ENCODE results near the gene BLACAT1. TPM values are rescaled to one million over a fixed set of nuclear protein-coding genes. Genes with fewer than 3 reads are reported as not detected.
"Not testable (repeated sequence)": the region's sequence is repeated elsewhere in the genome, so short reads cannot be mapped to it uniquely, and the experiment has no call there.

Gene BLACAT1
- total RNA-seq, 1 donor from 2014 or later, result 0.31 TPM

DNA sequence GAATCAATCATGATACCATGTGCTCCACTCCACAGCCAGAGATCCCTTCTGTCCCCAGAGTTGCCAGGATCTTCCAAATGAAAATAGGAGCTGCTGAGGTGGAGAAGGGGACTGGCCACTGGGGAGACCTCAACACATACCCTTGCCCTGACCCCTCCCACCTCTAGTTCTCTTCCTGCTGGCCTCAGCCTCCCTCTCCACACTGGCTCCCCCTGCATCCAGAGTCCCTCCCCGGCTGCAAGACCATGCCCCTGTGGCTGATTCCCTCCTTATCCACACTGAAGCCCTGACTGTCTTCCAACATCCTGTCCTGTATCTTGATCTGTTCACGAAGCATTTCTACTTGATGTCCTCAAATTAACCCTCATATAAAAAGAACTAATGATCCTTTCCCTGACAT, 27.5 kb upstream of the BLACAT1 start:
- no peak for DNase-seq

DNA sequence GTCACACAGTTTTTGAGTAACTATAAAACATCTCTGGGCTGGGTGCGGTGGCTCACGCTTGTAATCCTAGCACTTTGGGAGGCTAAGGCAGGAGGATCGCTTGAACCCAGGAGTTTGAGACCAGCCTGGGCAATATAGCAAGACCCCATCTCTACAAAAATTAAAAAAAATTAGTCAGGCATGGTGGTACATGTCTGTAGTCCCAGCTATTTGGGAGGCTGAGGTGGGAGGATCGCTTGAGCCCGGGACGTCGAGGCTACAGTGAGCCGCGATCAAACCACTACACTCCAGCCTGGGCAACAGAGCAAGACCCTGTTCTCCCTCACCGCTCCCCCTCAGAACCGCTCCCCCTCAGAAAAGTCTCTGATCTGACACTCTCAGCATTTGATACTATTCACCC, 26.7 kb upstream of the BLACAT1 start:
- DNase-seq, result not testable (repeated sequence)

DNA sequence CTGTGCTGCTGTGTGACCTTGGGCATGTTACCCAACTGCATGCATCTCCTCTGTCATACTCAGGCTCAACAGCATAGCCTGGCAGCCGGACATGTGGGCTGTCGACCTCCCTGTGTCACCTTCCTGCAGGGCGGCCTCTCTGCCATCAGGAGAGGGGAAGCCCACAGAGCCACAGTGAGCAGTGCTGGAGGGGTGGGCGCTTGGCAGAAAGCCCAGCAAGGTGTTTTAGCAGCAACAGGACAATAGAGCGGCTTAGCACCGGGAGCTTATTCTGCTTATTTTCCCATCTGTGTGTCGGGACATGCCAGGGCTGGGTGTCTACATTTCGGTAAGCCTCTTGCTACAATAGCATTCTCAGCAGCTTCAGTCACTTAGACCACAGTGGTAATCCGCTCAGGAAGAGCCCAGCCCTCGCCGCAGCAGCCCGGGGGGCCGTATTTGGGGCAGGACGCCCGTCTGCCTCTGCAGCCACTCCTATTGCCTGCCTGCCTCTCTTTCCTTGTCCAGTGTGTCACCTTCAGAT, 25.8 kb upstream of the BLACAT1 start:
- peak; percentile 66 for DNase-seq

DNA sequence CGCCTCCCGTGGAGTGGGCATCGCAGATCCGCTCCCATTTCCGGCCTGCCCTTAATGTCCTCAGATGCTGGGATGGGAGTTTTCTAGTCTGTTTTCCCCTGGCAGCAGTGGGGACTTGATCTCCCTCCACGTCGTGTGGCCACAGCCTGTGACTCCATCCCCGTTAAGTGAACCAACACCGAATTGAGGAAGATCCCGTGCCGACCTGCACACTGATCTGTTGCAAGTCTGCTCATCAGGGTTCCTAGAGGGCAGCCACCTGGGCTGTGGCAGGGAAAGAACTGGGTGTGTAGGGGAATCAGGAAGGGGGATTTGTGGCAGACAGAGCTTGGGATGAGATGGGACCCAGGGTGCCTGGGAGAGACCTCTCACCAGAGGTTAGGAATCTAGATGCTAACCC, 25.4 kb upstream of the BLACAT1 start:
- no peak for DNase-seq

DNA sequence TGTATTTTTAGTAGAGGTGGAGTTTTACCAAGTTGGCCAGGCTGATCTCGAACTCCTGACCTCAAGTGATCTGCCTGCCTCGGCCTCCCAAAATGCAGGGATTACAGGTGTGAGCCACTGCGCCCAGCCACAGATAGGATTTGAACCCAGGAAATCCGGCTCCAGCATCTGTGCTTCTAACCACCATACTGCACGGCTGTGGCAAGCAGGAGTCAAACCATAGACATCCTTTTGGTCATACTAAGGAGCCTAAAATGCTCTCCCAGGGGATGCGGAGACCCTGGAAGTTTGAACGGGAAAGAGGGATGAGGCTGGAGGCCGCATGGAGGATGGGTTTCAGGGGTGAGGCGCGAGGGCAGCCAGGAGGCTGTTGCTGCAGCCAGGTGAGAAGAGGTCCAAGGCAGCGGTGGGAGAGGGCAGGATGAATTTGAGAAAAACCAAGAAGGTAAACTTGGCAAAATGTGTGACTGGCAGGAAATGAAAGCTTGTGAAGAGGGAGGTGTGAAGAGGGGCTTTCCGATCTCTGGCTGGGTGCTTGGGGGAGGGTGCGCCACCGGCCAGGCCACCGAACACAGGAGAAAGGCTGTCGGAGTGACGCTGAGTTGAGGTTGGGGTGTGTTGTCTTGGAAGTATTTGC, 24.6 kb upstream of the BLACAT1 start:
- DNase-seq, result no peak

DNA sequence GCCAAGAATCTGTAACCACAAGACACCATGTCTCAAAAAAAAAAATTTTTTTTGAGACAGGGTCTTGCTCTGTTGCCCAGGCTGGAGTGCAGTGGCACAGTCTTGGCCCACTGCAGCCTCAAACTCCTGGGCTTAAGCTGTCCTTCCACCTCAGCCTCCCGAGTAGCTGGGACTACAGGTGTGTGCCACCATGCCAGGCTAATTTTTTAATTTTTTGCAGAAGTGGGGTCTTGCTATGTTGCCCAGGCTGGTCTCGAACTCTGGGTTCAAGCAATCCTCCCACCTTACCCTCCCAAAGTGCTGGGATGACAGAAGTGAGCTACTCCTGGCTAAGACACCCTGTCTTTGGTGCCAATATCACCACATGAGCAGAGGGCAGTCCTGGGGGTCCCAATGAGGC, 23.1 kb upstream of the BLACAT1 start:
- not testable (repeated sequence) for DNase-seq

DNA sequence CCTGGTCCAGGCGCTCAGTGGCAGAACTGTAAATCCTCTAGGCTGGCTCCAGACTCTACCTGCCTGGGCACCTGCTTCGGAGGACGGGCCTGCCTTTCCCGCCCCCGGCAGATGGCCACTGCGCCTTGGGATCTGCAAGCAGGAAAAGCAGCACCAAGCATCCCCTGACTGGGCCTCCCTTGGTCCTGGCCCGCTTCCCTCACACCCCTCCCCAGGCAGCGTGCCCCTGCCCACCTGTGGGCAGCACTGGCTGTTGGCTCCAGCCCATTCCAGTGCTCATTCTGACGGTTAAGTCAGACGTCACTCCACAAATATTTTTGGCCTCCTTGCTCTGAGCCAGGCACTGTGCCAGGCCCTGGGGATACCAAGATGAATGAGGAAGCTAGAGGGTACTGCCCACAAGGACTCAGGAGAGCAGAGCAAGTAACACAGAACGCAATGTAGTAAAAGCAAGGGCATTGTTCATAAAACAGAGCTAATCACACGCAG, 22.0 kb upstream of the BLACAT1 start:
- peak; percentile 85 for DNase-seq

DNA sequence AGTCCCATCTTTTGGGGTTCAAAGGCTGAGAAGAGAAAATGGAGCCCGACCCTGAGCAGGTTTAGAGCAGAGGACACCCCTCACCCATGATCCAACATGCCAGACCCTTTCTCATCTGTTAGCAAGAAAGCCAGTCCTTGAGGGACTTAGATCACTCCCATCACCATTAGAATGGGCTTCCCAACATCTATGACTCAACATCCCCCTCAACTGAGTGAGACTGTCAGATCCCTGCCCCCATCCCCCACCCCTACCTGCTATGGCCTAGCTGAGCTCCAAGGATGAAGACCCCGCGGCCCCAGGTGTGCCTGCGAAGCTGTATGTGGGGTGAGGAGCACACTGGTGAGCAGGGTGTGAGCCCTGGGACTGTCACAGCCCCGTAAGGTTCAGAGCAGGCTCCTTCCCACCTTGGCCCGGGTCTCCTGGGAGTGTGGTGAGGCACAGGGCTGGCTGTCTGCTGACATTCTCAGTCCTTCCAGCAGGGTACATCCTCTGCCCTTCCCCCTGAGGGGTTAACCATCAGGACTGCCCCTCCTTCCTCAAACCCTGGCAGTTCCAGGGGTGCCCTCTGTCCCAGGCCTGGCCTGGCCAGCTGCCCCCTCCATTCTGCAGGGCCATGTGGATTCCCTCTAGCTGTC, 21.4 kb upstream of the BLACAT1 start:
- DNase-seq, result no peak

DNA sequence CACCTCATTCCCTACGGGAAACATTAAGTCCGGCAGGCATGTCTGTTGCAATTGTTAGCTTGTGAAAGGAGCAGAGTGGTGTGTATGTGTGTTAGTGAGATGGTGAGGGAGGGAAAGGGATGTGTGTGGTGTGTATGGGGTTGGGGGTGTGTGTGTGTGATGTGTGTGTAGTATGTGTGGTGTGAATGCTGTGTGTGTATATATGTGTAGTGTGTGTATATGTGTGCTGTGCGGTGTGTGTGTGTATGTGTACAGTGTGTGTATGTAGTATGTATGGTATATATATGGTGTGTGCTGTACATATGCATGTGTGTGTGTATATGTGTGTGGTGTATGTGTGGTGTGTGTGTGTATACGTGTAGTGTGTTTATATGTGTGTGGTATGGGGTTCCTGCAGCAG, 20.8 kb upstream of the BLACAT1 start:
- DNase-seq, result no peak

DNA sequence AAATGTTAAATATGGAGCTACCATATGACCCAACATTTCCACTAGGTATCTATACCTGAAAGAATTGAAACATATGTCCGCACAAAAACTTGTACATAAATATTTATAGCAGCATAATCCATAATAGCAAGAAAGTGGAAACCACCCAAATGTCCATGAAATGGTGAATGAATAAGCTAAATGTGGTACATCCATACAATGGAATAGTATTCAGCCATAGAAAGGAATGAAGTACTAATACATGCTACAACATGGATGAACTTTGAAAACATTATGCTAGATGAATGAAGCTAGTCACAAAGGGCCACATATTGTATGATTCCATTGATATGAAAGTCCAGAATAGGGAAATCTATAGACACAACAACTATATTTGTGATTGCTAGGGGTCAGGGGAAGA, 20.0 kb upstream of the BLACAT1 start:
- no peak for DNase-seq

DNA sequence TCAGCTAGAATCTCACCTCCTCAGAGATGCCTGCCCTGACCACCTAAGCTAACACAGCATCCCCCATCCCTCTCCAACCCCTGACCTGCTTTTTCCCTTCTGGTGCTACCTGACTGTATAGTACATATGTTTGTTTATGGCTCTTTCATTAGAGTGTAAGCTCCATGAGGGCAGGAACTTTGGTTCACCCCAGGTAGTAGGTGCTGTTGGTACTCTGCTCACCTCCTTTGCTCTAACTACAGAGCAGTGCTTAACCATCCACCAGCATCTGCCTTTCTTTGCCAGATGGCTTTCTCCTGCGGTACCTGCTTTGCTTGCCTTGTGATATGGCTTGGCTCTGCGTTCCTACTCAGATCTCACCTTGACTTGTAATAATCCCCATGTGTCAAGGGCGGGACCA, 18.7 kb upstream of the BLACAT1 start:
- DNase-seq, result no peak

DNA sequence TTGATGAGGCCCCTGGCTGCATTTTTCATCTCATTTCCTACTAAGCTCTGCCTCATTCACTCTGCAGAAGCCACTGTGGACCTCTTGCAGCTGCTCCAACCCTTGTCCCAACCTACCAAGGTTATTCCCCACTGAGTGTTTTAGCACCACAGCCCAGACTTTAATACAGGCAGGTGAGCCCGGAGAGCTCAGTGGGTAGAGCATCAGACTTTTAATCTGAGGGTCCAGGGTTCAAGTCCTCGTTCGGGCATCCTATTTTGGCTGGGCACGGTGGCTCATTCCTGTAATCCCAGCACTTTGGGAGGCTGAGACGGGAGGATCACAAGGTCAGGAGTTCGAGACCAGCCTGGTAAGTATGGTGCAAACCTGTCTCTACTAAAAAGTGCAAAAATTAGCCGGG, 18.1 kb upstream of the BLACAT1 start:
- no peak for DNase-seq

DNA sequence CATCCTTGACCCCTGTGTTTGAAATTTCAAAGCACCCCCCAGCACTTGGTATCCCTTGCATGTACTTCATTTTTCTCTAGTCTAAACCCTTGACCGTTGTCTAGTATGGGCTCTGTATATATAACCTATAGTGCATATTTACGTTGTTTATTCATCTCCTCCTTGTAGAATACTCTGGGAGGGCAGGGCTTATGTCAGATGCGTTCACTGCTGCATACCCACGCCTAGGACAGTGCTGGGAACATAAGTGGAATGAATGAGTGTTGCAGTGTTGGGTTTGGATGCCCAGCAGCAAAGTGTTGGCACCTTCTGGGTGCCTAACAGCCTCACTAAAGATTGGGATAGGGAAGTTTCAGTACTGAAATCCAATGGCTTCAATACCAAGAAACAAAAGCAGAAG, 17.6 kb upstream of the BLACAT1 start:
- no peak for DNase-seq

DNA sequence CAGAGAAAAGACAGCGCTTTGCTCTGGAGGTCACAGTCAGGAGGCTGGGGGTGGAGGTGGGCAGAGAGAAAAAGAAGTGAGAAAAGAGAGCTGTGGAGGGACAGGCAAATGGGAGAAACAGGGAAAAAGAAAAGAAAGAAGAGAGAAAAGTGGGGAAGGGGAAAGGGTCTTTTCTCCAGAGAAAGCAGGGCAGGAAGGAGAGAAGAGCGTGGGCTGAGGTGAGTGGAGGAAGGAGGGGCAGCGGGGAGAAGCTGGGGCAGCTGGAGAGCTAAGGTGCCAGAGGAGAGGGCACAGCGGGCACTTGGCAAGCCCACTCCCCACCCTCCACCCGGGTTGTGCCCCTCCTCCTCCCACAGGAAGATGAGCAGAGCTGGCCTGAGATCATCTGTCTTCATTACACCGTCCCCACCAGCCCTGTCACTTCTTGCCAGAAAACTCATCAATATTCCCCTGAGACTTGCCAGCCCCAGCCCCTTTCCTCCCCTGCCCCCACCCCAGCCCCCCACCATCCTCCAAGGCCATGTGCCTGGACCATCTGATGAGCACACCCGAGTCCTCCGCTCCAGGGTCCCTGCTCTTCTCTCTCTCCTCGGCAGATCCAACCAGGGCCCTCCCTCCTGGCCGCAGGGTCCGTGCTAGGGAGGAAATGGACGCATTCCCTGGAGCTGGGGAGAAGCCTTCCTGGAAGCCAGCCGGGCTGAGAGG, 17.0 kb upstream of the BLACAT1 start:
- DNase-seq, result no peak

DNA sequence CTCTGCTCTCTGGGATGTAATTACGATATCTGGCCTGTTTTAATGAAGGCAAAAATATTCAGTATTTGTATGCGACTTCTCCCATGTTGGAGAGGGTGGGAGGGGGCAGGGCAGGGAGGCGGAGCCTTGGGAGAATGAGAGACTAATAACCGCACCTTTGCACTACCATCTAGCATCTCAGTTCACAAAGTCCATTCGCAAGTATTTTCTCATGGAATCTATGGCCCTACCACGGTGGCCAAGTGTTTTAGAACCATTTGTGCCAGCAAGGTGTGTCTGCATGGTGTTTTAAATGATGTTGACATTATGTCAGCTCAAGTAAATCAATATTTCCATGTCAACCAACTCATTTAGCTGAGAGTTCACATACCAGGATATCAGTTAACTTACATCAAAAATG, 14.3 kb upstream of the BLACAT1 start:
- DNase-seq, result no peak

DNA sequence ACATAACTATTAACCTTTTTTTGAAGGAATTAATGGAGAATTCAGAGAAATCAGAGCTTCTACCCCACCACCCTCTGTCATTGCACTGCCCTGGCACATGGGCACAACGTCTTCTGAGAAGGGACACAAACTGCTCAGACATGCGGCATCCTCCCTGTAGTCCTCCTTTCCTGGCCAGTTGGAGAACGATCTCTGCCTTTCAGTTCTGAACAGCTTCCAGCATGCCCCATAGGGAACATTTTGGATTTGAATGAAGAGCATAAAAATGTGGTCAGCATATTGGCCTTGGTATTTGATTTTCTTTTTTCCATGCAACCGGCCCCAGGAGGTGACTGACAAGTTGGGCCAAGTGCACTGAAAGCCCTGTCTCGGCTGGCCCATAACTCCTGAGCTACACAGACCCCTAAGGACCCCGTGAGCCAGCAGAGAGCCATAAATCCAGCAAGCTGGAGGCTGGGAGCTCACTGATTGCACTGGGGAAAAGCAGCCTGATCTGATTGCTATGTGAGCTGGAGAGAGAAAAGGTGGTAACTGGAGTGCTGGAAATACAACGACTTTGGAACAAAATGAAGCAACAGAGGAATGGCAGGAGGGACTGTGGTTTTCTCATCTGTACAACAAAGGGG, 10.9 kb upstream of the BLACAT1 start:
- DNase-seq, result no peak

DNA sequence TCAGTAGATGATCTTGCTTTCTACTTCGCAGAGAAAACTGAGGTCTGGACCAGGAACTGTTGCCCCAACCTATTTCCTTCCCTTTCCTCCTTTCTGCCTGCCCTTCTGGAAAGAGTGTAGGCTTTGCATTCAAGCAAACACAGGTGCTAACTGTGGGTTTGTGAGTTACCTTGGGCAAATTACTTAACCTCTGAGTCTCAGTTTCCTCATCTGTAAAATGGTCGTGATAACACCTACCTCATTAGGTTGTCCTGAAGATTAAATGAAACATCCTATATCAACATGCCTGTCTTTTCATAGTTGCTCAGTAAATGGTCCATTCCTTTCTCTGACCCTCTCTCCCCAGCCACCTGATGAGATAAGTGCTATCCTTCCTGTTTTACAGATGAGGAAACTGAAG, 9.5 kb upstream of the BLACAT1 start:
- no peak for DNase-seq

DNA sequence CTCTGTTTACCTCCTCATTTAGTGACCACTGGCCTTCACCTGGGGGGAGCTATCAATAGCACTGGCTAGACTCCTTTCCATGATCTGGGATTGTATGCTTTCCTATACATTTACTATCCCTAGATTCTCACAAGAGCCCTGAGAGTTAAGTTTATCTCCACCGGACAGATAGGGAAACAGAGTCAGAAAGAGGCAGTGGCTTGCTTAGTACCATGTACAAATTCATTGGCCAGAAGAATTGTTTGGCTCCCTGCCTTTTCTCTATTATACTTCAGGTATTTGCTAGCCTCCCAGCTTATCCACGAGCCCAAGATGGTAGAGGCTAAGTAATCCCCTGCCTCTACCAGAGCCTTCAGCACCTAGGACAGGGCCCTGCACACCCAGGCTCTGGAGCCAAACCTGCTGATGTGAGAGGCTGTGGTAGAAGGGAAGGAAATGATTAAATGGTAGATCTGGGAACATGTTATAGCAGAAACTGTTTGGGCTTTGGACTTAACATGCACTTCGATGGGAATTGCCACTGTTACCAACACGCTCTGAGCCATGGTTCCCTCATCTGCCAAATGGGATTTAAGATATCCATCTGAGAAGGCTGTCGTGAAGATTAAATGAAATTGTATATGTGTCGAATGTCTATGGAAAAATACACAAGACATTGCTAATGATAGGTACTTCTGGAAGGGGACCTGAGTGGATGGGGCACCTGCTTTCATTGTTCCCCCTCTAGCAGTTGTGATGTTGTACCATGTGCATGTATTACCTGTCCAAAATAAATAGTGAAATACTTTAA, 3.1 kb upstream of the BLACAT1 start:
- peak; percentile 82 for DNase-seq

DNA sequence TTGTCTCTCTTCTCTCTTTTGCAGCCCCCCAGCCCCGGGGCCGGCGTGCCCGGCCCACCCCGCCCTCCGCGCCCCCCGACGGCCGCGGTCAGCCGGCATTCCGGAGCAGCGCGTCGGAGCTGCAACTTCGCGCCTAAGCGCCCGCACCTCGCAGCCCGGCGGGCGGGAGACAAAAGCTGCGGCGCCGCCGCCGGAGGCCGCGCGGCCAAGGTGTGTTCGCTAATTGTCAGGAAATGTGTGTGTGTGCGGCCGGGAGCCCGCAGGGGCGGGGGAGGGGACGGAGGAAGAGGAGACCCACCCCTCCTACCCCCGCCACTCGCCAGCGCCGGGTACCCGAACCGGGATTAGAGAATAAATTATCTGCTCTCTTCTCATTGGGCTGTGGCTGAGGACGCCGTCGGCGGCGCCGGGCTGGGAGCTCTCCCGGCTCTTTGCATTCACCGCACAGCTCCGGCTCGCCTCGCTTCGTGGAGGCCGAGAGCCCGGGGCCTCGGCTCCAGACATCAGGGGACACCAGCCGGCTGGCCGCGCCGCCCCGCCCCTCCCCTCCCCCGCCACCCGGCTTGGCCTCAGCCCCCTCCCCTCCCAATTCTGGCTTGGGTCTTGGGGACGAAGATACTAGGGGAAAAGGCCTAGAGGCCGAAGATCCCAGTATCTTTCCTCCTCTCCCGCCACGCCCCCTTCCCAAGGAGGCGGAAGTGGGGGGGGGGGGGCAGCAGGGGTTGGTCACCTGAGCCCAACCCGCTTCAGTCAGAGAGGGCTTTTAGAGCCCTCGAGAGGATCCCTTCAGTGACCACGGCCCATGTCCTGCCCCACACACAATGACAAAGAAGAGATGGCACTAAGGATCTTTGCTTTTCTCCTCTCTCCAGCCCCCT, 1.3 kb upstream of the BLACAT1 start:
- DNase-seq, result no peak

DNA sequence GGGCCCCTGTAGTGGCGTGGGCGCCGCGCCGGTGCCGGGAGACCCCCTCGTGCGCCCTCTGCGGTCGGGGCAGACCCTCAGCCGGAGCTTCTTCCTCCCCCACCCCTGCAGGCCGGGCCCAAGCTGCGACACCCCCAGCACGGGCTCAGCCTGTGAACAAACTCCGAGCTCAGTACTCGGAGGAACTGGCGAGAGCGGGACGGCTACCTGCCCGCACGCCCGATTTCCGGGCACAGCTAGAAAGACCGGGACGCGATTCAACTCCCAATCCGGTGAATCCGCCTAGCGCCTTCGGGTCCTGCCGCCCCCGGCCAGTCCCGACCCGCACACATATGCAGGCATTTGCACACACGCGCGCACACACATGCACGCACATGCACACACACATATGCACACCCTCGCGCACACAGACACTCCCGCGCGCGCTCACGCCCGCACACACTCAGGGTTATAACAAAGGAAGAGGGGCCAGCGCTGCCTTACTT, 580 bp upstream of the BLACAT1 start:
- no peak for DNase-seq

DNA sequence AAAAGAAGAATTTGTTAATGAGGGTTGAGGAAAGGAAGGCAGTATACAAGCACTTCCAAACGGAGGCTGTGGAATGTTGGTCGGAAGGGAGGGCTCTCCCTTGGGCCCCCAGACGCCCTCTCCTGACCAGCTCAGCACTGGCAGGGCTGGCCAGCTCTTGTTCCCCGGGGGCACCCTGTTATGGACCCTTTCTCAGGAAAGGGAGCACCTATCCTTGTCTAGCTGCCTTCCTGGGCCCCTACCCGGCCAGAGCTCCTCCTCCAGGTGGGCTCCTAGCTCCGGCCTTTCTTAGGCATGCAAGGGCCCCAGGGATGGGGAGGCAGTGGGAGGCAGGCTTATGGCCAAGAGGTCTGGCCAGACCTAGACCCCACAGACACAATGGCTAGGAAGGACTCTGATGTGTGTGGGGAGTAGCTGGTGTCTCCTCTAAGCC, 926 bp downstream of the BLACAT1 start:
- DNase-seq, result no peak
